Activated T-cell treated with anti-CD3 and anti-CD28 coated beads for 24 hours (primary cell): ENCODE data around the gene CSNK1G3.

Experiments
- DNase-seq: peaks from one replicate; pipeline ENCODE4 v3.0.0-alpha.2; 2020; ENCODE audit warnings: low read depth

The CSNK1G3 gene

GRCh38 chr5:123647066-123647465, 135.1 kb downstream of the CSNK1G3 start:
- no peak for DNase-seq

GRCh38 chr5:123651234-123651633, 139.3 kb downstream of the CSNK1G3 start:
- DNase-seq = no peak

- DNase-seq = no peak
Observed at GRCh38 chr5:123659011-123659410, 147.0 kb downstream of the CSNK1G3 start.

- no peak for DNase-seq
Observed at GRCh38 chr5:123659495-123659894, 147.5 kb downstream of the CSNK1G3 start.

GRCh38 chr5:123664961-123665360, 153.0 kb downstream of the CSNK1G3 start:
- DNase-seq = no peak

DNA sequence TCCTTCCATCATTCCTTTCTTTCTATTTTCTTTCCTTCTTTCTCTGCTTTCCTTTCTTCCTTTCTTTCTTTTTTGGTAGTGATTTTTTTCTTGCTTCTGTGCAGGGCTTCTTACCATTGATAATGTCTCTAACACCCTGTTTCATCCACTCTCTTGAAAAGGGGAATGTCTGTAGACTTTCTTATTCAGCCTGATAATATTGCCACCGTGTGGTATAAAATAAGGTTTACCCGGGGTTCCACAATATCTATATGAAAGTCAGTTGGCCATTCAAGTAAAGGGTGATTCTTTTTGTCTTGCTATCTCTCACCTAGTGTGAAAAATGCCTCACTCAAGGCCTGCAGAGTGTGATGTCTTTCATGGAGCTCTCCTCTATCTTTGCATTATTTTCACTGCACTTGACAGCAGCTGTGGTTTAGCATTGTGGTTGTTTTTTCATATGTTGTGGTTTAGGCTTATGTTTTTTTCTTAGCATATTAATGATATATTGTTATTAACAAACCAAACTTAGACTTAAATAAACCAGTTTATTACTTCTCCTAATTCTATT, 153.9 kb downstream of the CSNK1G3 start:
- DNase-seq = no peak
